SK-N-MC (cell line): ENCODE data around the gene MAP3K20.

ENCODE experiments used
- EZH2 ChIP-seq: fragments of 200-600 bp; sonication (generic); IDR thresholded peaks from one replicate; pipeline ENCODE4 v1.6.1; 2017; ENCODE audit warnings: antibody characterized with exemption
- FOXP2 ChIP-seq: optimal IDR thresholded peaks from 2 replicates; pipeline ENCODE3; 2011; ENCODE audit warnings: mild to moderate bottlenecking, moderate library complexity; ENCODE audit not compliant: insufficient read depth; ENCODE audit errors: extremely low read length, control extremely low read depth
- POLR2AphosphoS5 ChIP-seq: IDR thresholded peaks from 2 replicates; pipeline ENCODE4 v1.6.1; 2012; ENCODE audit warnings: mild to moderate bottlenecking, low read depth, low read length, borderline replicate concordance

DNA sequence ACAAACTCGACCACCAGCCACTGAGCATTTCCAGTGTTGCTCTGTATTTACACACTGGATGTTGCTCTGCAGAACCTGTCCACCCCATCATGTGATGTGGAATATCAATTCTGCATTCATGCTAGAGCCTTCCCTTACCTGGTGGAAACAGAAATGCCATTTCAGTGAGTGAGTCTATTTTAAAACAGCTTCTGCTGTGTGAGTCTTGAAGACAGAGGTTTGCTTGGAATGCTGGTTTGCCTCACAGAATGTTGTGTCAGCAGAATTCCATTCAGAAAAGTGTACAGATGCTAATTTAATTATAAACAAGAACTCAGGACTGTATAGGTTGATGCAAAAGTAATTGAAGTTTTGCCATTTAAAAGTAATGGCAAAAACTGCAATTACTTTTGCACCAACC lies 118.3 kb downstream of the MAP3K20 start:
- TF ChIP-seq EZH2: no peak
- TF ChIP-seq POLR2AphosphoS5: no peak
- no peak for TF ChIP-seq FOXP2
